Nasal cavity respiratory epithelium epithelial cell of viscerocranial mucosa (primary cell): ENCODE results near the gene HPCA. TPM values are rescaled to one million over a fixed set of nuclear protein-coding genes. Genes with fewer than 3 reads are reported as not detected.

Source experiments
- total RNA-seq: library from RNA; depleted of rRNA; stranded (reverse); fragments of >200 nt; gene quantifications from 2 replicates; pipeline ENCODE4 v1.2.3, GENCODE V29; 2014

Gene HPCA
- total RNA-seq = not detected in 2 replicates

DNA sequence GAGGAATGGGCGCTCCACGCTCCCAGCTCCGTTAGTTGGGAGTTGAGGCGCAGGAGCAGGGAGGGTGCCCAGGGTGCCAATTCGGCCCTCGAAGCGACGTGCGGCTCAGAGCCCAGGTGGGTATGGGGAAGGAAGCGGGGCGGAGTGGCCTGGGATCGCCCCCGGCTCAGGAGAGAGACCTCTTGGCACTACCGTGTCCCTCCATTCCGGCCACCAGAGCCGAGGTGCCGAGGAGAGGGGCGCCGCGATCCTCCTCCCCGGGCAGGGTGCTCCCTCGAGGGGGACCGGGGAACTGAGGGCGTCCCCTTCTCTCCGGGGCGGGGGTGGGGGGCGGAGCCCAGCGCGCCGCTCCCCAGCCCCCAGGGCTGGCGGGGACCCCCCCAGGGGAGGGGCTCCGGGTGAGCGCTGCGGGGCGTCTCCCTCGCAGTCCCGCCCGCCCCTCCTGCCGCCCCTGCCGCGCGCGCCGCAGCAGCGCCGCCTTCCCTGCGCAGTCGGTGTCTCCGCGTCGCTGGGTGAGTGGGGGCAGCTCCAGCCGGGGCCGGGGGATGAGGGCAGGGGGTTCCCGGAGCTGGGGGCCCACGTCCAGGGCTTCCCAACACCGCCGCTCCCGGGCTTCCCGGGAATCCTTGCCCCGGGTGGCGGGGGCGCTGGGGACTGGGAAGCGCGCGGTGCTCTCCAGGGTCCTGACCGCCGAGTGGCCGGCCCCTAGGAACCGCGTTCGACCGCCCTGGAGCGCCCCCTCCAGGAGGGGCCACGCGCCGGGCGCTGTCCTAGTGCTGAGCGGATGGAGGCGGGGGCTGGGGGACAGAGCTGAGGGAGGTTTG, at the start of gene HPCA:
Gene HPCA, plus strand, starts transcription at position 488 of the 824 bp plus-strand sequence. CDS start 2,408 bp downstream, outside the sequence.

DNA sequence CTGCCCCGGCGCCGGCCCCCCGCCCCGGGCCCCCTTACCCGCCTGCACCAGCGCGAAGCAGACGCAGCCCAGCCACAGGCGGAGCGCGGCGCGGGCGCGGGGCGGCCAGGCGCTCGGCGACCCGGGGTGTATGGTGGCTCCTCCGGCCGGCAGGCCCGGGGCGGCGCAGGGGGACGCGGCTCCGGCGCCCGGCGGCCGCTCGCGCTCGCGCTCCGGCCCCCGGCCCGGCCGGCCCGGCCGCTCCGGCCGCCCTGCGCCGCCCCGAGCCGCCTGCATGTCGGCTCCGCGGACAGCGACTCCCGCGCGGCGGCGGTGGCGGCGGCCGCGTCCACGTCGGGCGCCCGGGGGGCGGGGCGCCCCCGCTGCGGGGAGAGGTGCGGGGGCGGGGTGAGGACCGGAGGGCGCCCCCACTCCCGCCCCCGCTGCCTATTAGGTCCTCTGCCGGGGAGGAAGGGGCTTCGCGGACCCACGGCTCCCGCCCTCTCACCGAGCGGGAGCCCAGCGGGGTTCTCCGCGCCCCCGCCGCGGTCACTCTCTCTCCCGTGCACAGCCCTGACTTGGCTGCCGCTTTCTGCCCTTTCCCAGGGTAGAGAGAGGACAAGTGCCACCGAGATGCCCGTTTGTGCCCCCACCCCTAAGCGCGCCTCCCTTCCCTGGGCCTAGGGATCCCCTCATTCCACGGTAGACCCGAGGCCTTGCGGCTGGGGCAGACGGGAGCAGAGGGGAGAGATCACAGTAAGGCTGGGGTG, 15.5 kb upstream of the HPCA start, which contains the start of gene FNDC5:
Gene FNDC5, minus strand, starts transcription at position 298 of the 749 bp plus-strand sequence.

DNA sequence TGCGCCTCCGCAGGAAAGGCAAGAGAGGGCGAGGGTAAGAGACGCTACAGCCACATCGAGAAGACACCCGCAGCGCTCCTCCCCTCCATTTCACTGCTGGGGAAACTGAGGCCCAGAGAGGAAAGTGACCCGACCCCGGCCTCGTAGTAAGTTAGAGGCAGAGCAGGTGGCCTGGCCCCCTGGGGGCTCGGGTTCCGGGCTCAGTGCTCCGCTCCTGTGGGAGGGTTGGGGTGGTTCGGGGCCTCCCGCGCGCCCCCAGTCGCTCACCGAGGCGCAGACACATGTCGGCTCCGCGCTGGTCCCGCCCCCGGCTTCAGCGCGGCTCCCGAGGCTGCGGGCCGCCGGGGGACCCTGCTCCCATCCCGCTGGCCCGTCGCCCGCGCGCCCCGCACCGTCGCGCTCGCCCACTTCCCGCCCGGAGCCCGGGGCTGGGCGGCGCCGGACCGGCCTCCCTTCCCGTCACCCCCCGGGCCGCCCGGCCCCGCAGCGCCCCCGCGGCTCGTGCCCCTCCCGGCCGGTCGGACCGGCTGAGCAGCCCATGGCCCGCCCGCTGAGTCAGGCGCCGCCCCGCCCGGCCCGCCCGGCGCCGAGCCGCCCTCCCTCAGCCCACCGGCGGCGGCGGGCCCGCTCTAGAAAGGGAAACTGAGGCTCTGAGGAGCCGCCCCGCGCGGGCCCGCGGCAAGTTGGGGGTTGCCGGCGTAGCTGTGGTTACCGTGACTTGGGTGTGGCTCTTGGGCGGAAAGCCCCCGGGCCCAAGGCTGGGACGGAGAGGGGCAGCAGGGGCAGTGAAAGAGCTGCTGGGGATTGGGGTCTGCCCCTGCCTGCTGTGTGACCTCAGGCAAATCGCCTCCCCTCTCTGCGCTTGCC, 14.9 kb downstream of the HPCA start, which contains the start of gene TMEM54:
Gene TMEM54, minus strand, starts transcription at position 434 of the 867 bp plus-strand sequence. Its CDS starts 151 bp downstream, at position 283.

Other genes with a start within 250 kb of the HPCA start
- 46.2 and 54.0 TPM in 2 replicates for gene ZBTB8OS, start 235.9 kb upstream of the HPCA start, total RNA-seq
- 105 and 164 TPM in 2 replicates for gene RBBP4, start 235.3 kb upstream of the HPCA start, total RNA-seq
- 1.7 and 10.9 TPM in 2 replicates for gene SYNC, start 183.7 kb upstream of the HPCA start, total RNA-seq
- gene YARS1, start 69.1 kb upstream of the HPCA start, total RNA-seq = 244 and 362 TPM in 2 replicates
- gene S100PBP, start 68.8 kb upstream of the HPCA start, total RNA-seq = 17.4 and 46.9 TPM in 2 replicates
- under 0.01 TPM in 1 of 2 replicates, not detected in the other for gene FNDC5, start 15.6 kb upstream of the HPCA start, total RNA-seq
- gene TMEM54, start 14.9 kb downstream of the HPCA start, total RNA-seq = 68.4 and 106 TPM in 2 replicates
- 40.3 and 46.7 TPM in 2 replicates for gene RNF19B, start 78.3 kb downstream of the HPCA start, total RNA-seq
- gene AK2, start 150.4 kb downstream of the HPCA start, total RNA-seq = 74.8 and 103 TPM in 2 replicates
- gene AZIN2, start 194.7 kb downstream of the HPCA start, total RNA-seq = 2.7 and 3.6 TPM in 2 replicates